HG03432 (cell line): ENCODE measurements around the gene VWA3B.
"Not testable (repeated sequence)": the region's sequence is repeated elsewhere in the genome, so short reads cannot be mapped to it uniquely, and the experiment has no call there.

ENCODE experiments used
- ATAC-seq: cut with Tn5 transposase; IDR thresholded peaks from one replicate; pipeline ENCODE4 v1.9.1; 2021; ENCODE audit warnings: mild to moderate bottlenecking, moderate library complexity; ENCODE audit not compliant: unreplicated experiment

Gene VWA3B

GRCh38 chr2:98295721-98296414, 208.9 kb downstream of the VWA3B start:
- ATAC-seq = no peak

DNA sequence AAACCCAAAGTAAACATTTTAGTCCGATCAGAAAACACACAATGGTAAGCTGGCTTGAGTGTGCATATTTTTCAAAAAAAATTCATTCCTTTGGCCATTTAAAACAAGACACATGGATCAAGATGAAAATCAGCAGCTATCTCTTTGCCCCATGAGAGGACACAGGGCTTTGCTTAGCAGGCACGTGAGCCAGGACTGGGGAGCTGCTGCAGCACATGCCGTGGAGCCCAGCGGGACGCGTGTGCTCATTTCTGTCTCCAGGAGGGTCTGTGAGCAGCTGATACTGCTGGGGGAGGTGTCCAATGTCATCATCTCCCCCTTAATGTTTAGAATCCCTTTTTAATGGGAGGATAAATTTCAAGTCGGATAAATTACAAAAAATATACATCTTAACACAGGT, 209.5 kb downstream of the VWA3B start:
- ATAC-seq = no peak

DNA sequence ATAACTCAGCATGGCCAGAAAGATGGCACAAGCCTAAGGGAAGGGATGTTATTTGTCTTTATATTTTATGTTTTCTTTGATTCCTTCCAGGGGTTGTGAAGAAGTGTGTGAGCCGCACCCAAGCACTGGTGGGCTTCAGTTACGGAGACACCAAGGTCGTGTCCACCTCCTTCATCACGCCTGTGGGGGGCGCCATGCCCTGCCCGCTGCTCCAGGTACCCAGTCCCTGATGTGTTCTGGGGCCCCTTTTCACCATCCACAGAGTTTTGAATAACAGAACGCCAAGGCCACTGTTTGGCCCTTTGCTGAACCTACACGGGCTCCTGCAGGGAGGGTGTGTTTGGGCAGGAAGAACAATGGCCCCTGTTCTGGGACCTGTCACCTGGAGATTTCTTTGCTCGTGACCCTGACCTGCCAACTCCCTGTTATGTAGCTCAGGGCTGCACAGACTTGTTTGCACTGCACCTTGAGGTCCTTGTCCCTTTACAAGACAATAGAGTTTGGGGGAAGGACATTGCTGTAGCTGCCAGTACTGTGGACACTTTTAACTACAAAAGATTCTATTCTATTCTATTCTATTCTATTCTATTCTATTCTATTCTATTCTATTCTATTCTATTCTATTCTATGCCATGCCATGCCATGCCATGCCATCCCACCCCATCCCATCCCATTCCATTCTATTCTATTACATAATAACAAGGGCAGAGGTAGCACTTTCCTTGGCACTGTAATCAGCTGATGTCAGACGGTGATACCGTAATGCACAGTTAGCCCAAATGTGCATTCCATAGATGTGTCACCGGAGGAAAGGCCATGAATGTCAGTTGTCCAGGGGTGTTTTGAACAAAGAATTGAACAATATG, 211.1 kb downstream of the VWA3B start:
- ATAC-seq = no peak

DNA sequence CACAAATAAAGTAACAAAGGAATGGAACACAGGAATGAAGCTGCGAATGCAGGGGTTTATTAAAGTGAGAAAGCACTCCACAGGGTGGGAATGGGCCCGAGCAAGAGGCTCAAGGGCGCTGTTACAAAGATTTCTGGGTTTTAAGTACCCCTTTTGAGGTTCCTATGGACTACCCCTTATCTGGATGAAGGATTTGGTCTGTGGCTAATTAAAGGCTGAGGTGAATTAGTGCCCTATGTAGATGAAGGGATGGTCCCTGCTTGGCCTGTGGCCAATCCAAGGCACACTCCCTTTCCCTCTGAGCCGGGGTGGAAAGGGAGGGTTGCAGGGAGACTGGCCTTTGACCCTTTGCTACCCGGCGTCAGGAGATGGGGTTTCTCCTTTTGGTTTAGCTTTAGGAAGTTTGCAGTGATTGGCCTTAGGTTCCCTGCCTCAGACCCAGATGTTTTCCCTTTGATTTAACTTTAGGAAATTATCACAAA, 211.8 kb downstream of the VWA3B start:
- ATAC-seq = no peak

- ATAC-seq = no peak
Observed at GRCh38 chr2:98299211-98299905, 212.4 kb downstream of the VWA3B start.

- ATAC-seq = no peak
Observed at GRCh38 chr2:98300141-98300874, 213.3 kb downstream of the VWA3B start.

DNA sequence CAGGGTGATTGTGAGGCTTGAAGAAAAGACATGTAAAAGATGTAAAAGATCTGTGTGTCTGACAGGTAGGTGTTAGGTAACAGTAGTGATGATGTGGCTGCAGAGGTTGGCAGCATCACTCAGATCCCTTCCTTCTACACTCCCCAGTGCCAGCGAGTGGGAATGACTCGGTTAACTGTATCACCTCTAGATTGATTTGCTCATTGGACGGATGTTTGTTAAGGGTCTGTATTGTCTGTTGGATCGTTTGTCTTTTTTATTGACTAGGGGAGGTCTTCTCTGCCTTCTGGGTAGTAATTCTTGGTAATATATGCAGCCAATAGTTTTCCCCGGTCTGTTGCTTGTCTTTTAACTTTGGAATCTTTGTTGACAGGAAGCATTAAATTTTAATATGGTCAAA, 214.5 kb downstream of the VWA3B start:
- no peak for ATAC-seq

DNA sequence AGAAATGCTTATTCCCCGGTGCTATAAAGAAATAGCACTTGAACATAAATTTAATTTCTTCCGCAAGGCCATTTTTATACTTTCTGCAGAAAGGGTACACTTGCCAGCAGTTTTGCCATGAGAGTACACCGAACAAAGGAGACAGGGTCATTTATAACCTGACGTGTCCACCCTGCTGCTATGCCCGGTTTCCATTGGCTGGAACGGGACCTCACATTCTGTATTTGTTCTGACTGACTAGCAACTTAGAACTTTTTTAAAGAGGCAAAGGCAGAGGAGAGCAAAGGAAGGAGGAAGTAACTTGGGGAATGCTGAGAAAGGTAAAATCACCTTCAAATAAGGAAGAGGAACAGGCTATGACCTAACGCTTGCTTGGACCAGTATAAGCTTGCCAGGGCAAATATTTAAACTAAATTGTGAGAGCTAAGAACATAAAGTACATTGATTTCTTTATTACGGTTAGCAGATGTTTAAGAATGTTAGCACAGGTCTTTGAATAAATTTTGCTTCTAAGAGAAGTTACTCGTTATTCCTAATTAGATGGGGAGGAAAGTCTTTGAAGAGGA, 220.2 kb downstream of the VWA3B start:
- ATAC-seq = not testable (repeated sequence)

GRCh38 chr2:98308068-98308467, 221.1 kb downstream of the VWA3B start:
- no peak for ATAC-seq

DNA sequence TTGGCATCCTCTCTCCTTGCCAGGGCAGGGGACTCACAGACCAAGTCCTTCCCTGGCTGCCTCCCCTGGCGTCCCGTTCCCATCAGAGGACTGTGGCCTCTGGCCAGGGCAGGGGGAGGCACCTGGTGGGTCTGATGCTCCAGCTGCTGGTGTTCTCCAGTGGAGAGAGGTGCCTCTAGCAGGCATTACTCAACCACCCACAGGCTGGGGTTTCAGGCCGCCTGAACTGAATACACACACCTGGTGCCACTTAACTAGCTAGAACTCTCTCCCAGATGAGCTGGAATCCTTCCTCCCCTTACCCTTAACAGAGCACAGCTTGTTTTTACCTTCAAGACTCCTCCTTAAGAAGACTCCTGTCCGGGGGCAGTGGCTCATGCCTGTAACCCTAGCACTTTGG, 221.6 kb downstream of the VWA3B start:
- no peak for ATAC-seq

DNA sequence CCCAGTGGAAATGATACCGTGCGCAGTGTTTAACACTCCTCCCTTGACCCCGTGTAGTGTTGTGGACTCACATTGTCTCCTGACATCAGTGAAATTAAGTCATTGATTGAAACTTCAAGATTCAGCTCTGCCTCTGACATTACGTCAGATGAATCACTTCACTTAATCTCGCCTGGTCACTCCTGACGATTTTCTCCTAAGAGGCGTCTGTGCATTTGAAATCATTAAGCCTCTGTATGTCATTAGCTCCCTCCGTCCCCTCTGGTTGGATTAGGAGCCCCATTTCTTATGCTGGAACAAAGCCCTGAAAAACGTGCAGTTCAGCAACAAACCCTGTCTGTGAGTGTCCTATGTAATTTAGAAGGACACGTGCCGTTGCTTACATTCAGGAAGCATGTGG, 222.6 kb downstream of the VWA3B start:
- ATAC-seq = no peak

- ATAC-seq = no peak
Observed at GRCh38 chr2:98310010-98310409, 223.0 kb downstream of the VWA3B start.

DNA sequence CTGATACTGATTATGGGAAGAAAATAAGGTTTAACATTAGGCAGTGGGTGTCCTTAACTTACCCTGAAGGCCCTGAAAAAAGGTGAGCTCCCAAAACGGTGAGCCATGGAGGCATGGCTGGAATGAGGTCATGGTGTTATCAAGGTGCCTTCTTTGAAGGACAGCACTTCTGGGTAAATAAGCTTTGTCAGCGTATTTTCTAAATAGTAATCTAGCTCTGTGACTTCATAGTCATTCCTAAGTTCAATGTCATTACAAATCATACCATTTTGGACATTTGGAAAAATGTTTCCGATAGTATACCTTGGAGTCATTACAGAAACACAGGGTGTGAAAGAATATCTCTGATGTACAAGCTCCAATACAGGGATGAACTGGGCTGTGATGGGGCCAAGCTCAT, 224.1 kb downstream of the VWA3B start:
- ATAC-seq = no peak

DNA sequence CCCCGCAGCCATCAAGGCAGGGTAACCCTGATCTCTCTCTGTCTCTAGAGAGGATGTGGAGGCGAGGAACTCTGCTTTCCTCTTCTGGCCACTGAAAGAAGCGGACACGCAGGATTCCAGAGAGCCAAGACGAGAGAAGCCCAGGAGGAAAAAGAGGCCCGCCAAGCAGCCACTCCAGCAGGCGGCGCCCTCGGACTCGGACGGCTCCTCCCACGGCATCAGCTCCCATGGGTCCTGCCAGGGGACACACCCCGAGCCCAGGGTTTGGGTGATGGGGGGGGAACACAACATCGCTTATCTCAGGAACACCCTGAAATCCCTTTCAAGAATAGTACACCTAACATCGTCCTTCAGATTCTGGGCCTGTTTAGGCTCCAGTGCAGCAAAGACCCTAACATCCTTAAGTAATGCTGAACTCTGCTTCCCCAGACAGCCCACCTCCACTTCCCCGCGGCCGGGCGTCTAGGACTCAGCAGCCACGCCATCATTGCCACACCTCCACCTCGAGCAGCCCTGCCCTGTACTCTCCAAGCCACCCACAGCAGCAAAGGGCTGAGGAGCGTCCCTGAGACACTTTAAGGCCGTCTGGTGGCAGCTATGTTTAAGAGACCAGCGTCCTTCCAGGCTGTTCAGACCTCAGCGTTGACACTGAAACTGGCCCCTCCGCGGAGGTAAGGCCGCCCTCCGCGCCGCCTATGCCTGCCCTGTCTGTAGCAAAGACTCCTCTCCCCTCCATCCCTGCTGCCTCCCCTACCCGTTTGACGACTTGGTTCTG, 225.0 kb downstream of the VWA3B start:
- ATAC-seq = no peak

DNA sequence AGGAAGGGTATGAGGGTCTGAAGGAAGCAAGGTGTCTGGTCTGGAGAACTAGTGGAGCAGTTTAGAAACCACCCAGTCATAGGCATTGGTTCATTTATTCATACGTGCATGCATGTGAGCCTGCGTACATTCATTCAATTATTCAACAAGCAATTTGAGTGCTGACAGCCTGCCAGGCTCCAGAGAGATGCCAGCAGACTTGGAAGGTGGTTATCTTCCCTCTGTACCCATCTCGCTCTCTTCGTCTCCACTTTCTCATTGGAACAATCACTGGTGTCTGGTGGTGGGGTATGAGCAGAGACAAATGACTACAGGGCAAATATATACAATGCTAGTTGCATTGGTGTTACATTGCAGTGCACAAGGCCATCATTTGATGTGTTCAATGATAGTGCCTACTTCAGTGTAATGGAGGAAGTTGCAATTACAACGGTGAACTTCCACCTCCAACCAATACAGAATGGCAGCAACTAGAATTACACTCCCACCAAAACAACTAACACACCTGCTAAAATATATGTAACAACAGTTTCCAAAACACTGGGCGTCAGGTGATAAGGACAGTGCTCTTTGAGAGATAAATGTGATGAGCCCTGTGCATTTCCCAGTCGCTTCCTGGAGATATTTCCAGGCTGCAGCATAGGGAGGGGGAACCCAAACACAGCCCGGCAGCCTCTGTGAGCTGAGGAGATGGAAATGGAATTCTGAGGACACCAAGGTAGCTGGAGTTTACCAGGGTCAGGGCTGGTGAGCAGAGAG, 226.7 kb downstream of the VWA3B start:
- no peak for ATAC-seq

DNA sequence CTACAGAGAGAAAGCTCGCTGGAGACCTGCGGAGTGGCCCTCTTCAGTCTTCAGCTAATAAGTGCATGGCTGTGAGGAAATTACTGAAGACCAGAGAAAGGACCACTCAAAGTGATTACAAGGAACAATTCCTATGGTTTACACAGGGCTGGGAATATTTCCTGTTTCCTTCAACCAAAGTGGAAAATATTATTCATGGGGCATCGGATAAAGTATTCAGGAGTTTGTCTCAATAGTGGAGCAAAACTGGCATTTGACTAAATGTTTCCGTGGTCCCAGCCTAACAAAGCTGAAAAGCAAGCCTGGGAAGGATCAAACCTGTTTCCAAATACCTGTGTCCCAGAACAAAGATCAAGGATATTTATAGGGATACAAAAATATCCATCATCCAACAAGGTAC, 227.3 kb downstream of the VWA3B start:
- no peak for ATAC-seq

DNA sequence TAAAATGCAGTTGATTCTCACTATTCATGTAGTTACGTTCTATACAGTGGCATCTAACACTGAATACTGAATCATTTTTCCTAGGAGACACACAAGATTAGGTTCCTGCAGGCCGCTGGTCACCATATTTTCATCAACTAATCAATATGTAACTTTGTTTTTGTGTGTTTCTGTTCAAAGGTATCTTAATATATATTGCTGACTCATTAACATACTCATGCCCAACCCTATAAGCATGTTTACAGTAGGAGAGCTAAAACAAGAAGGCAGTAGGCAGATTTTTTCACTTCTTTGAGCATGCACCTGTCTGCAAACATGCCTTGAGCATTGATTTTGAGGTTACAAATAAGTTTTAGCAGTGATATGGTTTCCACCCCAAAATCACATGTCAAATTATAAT, 229.0 kb downstream of the VWA3B start:
- no peak for ATAC-seq

- no peak for ATAC-seq
Observed at GRCh38 chr2:98317214-98317613, 230.2 kb downstream of the VWA3B start.

- not testable (repeated sequence) for ATAC-seq
Observed at GRCh38 chr2:98320171-98320570, 233.2 kb downstream of the VWA3B start.
